ENCODE results near the gene BPGM. TPM values are rescaled to one million over a fixed set of nuclear protein-coding genes. Genes with fewer than 3 reads are reported as not detected.
"Not testable (repeated sequence)": the region's sequence is repeated elsewhere in the genome, so short reads cannot be mapped to it uniquely, and the experiment has no call there.

The BPGM gene
- total and polyA plus RNA-seq, 3 donors from 2014 or later, result 14.5 to 32.9 (median 15.8) TPM

DNA sequence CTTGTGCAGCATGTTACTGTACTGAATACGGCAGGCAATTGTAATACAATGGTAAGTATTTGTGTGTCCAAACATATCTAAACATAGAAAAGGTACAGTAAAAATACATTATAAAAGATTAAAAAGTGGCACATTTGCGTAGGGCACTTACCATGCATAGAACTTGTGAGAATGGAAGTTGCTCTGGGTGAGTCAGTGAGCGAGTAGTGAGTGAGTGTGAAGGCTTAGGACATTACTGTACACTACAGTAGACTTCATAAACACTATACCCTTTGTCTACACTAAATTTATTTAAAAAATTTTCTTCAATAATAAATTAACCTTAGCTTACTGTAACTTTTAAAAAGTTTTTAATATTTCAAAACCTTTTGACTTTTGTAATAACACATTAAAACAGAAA lies 37.5 kb downstream of the BPGM start:
- H3K4me1 ChIP-seq, result no peaks in the 10 kb centered on the region
- TF ChIP-seq, protein P1, sequence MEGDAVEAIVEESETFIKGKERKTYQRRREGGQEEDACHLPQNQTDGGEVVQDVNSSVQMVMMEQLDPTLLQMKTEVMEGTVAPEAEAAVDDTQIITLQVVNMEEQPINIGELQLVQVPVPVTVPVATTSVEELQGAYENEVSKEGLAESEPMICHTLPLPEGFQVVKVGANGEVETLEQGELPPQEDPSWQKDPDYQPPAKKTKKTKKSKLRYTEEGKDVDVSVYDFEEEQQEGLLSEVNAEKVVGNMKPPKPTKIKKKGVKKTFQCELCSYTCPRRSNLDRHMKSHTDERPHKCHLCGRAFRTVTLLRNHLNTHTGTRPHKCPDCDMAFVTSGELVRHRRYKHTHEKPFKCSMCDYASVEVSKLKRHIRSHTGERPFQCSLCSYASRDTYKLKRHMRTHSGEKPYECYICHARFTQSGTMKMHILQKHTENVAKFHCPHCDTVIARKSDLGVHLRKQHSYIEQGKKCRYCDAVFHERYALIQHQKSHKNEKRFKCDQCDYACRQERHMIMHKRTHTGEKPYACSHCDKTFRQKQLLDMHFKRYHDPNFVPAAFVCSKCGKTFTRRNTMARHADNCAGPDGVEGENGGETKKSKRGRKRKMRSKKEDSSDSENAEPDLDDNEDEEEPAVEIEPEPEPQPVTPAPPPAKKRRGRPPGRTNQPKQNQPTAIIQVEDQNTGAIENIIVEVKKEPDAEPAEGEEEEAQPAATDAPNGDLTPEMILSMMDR (IDR thresholded peaks at IDR 0.05), result no peak
- no peak for TF ChIP-seq POLR2A (IDR thresholded peaks at IDR 0.05)
- DNase-seq, result no peak
- no peaks in the 10 kb centered on the region for H3K36me3 ChIP-seq (ENCODE audit: low read depth, missing control alignments)
- WGBS, 2 donors, result 95% methylated on average over 3 of the region's 3 CpGs
- H3K27me3 ChIP-seq, result no peaks in the 10 kb centered on the region
- no peak overlapping the region for H3K4me3 ChIP-seq
- intact Hi-C loops (cut with DNase I; ENCODE audit: low total_unique reads), result loop anchor here (10.0 kb wide), 2 partner anchors 271 to 481 kb away; no protein-coding TSS in a partner anchor
- H3K9me3 ChIP-seq, result no peaks in the 10 kb centered on the region
- H3K27ac ChIP-seq, result no peak overlapping the region

DNA sequence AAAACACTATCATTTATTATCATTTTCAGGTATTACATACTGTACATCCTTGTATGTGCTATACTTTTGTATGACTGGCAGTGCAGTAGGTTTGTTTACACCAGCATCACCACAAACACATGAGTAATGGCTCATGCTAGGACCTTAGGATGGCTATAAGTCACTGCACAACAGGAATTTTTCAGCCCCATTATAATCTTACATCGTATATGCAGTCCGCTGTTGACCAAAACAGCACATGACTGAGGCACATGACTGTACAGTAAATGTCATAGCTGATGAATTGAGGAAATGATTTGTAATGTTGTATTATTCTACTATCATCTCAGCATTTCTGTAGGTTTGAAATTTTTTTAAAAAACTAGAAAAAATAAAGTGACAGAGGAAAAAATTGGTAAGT lies 38.6 kb downstream of the BPGM start:
- Histone ChIP-seq H3K36me3 (ENCODE audit: low read depth, missing control alignments) (no peaks in the 10 kb centered on the region), H3K9me3 (no peaks in the 10 kb centered on the region), H3K4me3 (no peak overlapping the region), H3K27me3 (no peaks in the 10 kb centered on the region), H3K27ac (no peak overlapping the region), H3K4me1 (no peaks in the 10 kb centered on the region)
- intact Hi-C loops (cut with DNase I; ENCODE audit: low total_unique reads), result loop anchor here (10.0 kb wide), 2 partner anchors 270 to 480 kb away; no protein-coding TSS in a partner anchor
- WGBS, 2 donors, result 81 to 90% methylated on average over 2 of the region's 2 CpGs
- TF ChIP-seq, protein P1 (IDR thresholded peaks at IDR 0.05), result no peak
- no peak for TF ChIP-seq POLR2A (IDR thresholded peaks at IDR 0.05)
- DNase-seq, result no peak

DNA sequence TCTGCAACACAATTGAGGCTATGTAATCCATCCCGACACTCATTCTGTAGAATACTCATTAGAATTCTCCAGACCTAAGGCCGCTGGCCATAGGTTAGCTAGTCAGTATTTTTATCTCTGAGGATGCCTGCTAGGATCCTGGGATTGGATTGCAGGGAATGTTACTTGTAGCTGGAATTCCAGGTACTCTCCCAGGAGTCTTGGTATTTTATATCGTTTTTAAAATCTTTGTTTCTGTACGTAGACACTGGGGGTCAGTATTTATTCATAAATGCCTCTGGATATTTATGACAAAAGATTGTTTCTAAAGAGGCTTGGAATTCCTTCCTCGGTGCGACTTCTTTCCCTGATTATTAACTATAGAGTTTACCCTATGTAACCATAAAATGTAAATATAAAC lies 40.1 kb downstream of the BPGM start:
- 33 to 53% methylated on average over 6 of the region's 6 CpGs for WGBS, 2 donors
- TF ChIP-seq, protein P1 (IDR thresholded peaks at IDR 0.05), result peak in 1 of 3 experiments; percentile 31
- no peak for TF ChIP-seq POLR2A (IDR thresholded peaks at IDR 0.05)
- Histone ChIP-seq H3K27ac (no peak overlapping the region), H3K4me1 (peaks cover 8% of the 10 kb centered on the region), H3K27me3 (no peaks in the 10 kb centered on the region), H3K36me3 (ENCODE audit: low read depth, missing control alignments) (no peaks in the 10 kb centered on the region), H3K9me3 (no peaks in the 10 kb centered on the region), H3K4me3 (no peak overlapping the region)
- DNase-seq, result no peak
- intact Hi-C loops (cut with DNase I; ENCODE audit: low total_unique reads), result loop anchor here (10.0 kb wide), 2 partner anchors 268 to 478 kb away; no protein-coding TSS in a partner anchor

DNA sequence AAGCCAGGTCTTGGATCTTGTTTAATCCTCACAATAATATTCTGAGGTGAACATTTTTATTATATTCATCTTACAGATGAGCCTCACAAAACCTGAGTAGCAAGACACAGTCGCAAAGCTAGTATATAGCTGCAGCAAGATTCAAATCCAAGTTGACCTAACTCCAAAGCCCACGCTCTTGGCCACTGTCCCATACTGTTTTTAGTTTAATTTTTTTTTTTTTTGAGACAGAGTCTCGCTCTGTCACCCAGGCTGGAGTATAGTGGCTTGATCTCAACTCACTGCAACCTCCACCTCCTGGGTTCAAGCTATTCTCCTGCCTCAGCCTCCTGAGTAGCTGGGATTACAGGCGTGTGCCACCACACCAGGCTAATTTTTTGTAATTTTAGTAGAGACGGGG lies 42.9 kb downstream of the BPGM start:
- H3K27me3 ChIP-seq; DNase-seq; H3K9me3 ChIP-seq; H3K36me3 ChIP-seq (ENCODE audit: low read depth, missing control alignments): not testable (repeated sequence)
- H3K4me3 ChIP-seq, result peak overlapping the region; percentile 19 to 40
- WGBS, 2 donors, result 54 to 59% methylated on average over 5 of the region's 5 CpGs
- intact Hi-C loops (cut with DNase I; ENCODE audit: low total_unique reads), result loop anchor here (10.0 kb wide), 2 partner anchors 265 to 475 kb away; no protein-coding TSS in a partner anchor
- H3K4me1 ChIP-seq, result peaks cover 13% of the 10 kb centered on the region
- peak overlapping the region; percentile 43 to 83 for H3K27ac ChIP-seq

DNA sequence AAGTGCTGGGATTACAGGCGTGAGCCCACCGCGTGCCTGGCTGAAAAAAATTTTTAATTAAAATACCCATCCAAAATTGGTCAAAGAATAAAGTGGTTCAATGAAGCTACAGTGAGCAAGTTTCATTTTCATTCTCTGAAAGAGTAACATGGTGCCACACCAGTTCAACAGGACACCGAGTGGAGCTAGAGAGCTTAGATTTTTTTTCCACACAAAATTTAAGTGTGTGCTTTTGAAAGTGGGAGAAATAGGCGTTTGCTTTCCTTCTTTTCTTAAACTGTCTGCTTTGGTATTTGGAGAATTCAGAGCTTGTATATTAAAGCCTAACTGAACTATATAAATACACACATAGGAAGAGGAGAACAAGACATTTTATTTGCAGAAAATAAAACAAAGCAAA lies 43.4 kb downstream of the BPGM start:
- Histone ChIP-seq H3K27me3 (no peaks in the 10 kb centered on the region), H3K4me1 (peaks cover 13% of the 10 kb centered on the region), H3K36me3 (ENCODE audit: low read depth, missing control alignments) (no peaks in the 10 kb centered on the region), H3K9me3 (no peaks in the 10 kb centered on the region), H3K27ac (peak overlapping the region; percentile 43 to 83), H3K4me3 (peak overlapping the region; percentile 19 to 40)
- intact Hi-C loops (cut with DNase I; ENCODE audit: low total_unique reads), result loop anchor here (10.0 kb wide), 1 partner anchor 55 kb away; no protein-coding TSS in a partner anchor
- no peak for DNase-seq
- 44 to 53% methylated on average over 5 of the region's 5 CpGs for WGBS, 2 donors
- TF ChIP-seq POLR2A (IDR thresholded peaks at IDR 0.05), result no peak
- TF ChIP-seq, protein P1 (IDR thresholded peaks at IDR 0.05), result peak in 2 of 3 experiments; percentile 56 to 60
